GM12892 (cell line): ENCODE data around the gene NAA80.

Source experiments
- POLR2A ChIP-seq: IDR thresholded peaks from 2 replicates; pipeline ENCODE4 v1.6.1; 2011; ENCODE audit warnings: low read depth, low read length, control low read depth
- TAF1 ChIP-seq: IDR thresholded peaks from 2 replicates; pipeline ENCODE4 v1.6.1; 2011; ENCODE audit warnings: low read depth, mild to moderate bottlenecking, control low read depth, low read length, borderline replicate concordance

DNA sequence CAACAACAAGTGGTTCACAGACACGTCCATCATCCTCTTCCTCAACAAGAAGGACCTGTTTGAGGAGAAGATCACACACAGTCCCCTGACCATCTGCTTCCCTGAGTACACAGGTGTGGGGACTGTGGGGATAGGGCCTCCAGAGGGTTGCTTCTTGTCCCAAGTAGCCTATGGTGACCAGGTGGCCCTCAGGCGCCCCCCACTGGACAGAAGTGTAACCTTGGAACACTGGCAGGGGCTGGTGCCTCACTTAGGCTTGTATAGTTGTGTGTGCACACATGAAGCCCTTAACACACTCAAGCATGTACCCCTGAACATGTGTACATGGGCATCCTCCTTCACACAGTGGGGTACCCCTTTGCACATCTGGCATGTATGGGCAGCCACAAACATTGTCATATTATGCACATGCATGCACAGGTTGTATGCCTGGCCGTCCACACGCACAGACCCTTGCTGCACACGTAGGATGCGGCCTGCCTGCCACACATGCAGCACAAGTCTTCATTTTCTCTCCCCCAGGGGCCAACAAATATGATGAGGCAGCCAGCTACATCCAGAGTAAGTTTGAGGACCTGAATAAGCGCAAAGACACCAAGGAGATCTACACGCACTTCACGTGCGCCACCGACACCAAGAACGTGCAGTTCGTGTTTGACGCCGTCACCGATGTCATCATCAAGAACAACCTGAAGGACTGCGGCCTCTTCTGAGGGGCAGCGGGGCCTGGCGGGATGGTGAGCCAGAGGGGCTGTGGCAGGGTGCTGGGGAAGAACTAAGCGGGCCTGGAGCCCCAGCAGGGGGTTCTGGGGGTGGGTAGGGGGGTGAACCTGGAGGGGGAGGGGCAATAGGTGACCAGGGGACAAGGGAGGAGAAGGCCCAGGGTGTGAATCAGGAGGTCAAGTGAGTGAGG is 42.0 kb downstream of the NAA80 start:
- no peak for TF ChIP-seq POLR2A
- TF ChIP-seq TAF1, result no peak
